K562 (cell line): ENCODE results near the gene TCEANC.

Source experiments
- BDP1 ChIP-seq: IDR thresholded peaks from 3 replicates; pipeline ENCODE4 v1.6.1; 2011; ENCODE audit not compliant: insufficient read length, insufficient read depth
- RAD21 ChIP-seq, 2 experiments: fragments of 250-450 bp in 1 of 2; fragments of 450-650 bp in 1 of 2; sonication (Bioruptor Pico) in 1 of 2; formaldehyde crosslinking in 1 of 2; IDR thresholded peaks in 1 of 2; conservative IDR thresholded peaks in 1 of 2; 2 replicates each; pipeline versions ENCODE4 v1.4.0 to v1.8.0; 2020 to 2022; ENCODE audit warnings: mild to moderate bottlenecking in 2 of 2, moderate library complexity in 1 of 2
- SP1 ChIP-seq: sonication (generic); formaldehyde crosslinking; IDR thresholded peaks from 2 replicates; pipeline ENCODE4 v1.8.1; 2022; ENCODE audit warnings: mild to moderate bottlenecking, missing genetic modification reagents
- TAF7 ChIP-seq: fragments of 450-650 bp; IDR thresholded peaks from 2 replicates; pipeline ENCODE4 v1.6.1; 2016; ENCODE audit warnings: missing genetic modification characterization, missing compliant biosample characterization
- TEAD4 ChIP-seq, 2 experiments: sonication (generic) in 1 of 2; formaldehyde crosslinking in 1 of 2; IDR thresholded peaks; 2 replicates each; pipeline versions ENCODE4 v1.6.1 to v1.8.0; 2012 to 2022; ENCODE audit warnings: borderline replicate concordance in 1 of 2, inconsistent platforms in 1 of 2, low read length in 1 of 2, mild to moderate bottlenecking in 1 of 2, missing genetic modification reagents in 1 of 2
- TF ChIP-seq, protein P1 (sequence below), 3 experiments: IDR thresholded peaks in 2 of 3; conservative IDR thresholded peaks in 1 of 3; 2 replicates each; pipeline ENCODE4 v1.5.1; 2011 to 2012; ENCODE audit warnings: low read length in 3 of 3, mild to moderate bottlenecking in 3 of 3, control low read depth in 2 of 3, improper control_type of control experiment in 1 of 3, inconsistent platforms in 1 of 3, low read depth in 1 of 3, mixed read lengths in 1 of 3, moderate library complexity in 1 of 3; ENCODE audit not compliant: insufficient read depth in 2 of 3

DNA sequence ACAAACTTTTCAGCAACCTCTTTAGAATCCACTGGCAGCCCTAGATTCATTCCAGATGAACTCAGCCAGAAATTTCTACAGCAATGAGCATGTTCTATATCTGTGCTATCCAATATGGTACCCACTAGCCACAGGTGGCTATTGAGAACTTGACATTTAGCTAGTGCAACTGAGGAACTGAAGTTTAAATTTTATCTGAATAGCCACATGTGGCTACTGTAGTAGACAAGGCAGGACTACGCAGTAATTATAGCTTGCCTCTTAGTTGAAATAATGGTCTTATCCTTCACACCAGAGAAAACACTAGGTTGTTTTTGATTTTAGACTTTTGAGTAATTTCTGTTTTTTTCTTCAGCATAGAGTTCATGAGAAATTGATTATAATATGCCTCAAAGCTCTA is 2.6 kb upstream of the TCEANC start:
- no peak for TF ChIP-seq RAD21 (CRISPR knock-in tag; conservative IDR thresholded peaks at IDR 0.05 in 1 of 2, IDR thresholded peaks at IDR 0.05 in 1 of 2)
- no peak for TF ChIP-seq TAF7 (tag)
- no peak for TF ChIP-seq TEAD4 (IDR thresholded peaks at IDR 0.05; ENCODE audit: low read length)
- TF ChIP-seq TEAD4 (CRISPR knock-in tag; IDR thresholded peaks at IDR 0.05; ENCODE audit: borderline replicate concordance), result no peak
- TF ChIP-seq BDP1, result no peak
- TF ChIP-seq, protein P1, sequence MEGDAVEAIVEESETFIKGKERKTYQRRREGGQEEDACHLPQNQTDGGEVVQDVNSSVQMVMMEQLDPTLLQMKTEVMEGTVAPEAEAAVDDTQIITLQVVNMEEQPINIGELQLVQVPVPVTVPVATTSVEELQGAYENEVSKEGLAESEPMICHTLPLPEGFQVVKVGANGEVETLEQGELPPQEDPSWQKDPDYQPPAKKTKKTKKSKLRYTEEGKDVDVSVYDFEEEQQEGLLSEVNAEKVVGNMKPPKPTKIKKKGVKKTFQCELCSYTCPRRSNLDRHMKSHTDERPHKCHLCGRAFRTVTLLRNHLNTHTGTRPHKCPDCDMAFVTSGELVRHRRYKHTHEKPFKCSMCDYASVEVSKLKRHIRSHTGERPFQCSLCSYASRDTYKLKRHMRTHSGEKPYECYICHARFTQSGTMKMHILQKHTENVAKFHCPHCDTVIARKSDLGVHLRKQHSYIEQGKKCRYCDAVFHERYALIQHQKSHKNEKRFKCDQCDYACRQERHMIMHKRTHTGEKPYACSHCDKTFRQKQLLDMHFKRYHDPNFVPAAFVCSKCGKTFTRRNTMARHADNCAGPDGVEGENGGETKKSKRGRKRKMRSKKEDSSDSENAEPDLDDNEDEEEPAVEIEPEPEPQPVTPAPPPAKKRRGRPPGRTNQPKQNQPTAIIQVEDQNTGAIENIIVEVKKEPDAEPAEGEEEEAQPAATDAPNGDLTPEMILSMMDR (IDR thresholded peaks at IDR 0.05 in 2 of 3, conservative IDR thresholded peaks at IDR 0.05 in 1 of 3; ENCODE audit: insufficient read depth in 2 of 3, low read depth in 1 of 3, low read length in 3 of 3), result no peak
- no peak for TF ChIP-seq SP1 (CRISPR knock-in tag)
